Caco-2 (cell line): ENCODE data around the gene DMAC2. TPM values are rescaled to one million over a fixed set of nuclear protein-coding genes. Genes with fewer than 3 reads are reported as not detected.

Source experiments
- BruUV-seq: library from RNA; stranded (reverse); fragments of 400-500 nt; replicated peaks from 2 replicates; lab custom pipeline; 2021; lab: Mats Ljungman, UMichigan
- CTCF ChIA-PET: fragments of 300-600 bp; sonication (Branson Sonifier 250); formaldehyde crosslinking; loops from one replicate; lab custom pipeline; 2022; ENCODE audit warnings: antibody characterized with exemption; lab: Charles Lee
- POLR2A ChIA-PET: fragments of 300-600 bp; sonication (Branson Sonifier 250); formaldehyde crosslinking; loops from one replicate; lab custom pipeline; 2022; ENCODE audit warnings: antibody characterized with exemption; lab: Charles Lee
- DNase-seq, 2 experiments: peaks; one replicate each; pipeline versions ENCODE4 v3.0.0 to v3.0.0-alpha.2; 2020 to 2022
- H3K27me3 ChIP-seq: replicated peaks from 2 replicates; pipeline ENCODE4 v1.6.0; 2011; ENCODE audit warnings: low read length; ENCODE audit not compliant: control insufficient read depth, insufficient read depth
- H3K36me3 ChIP-seq: 2 replicates; pipeline ENCODE4 v1.5.1; 2011; ENCODE audit warnings: low read length; ENCODE audit not compliant: control insufficient read depth, insufficient read depth
- H3K4me1 ChIP-seq: fragments of 250-450 bp; sonication (Bioruptor Pico); 2 replicates; pipeline ENCODE4 v1.5.1; 2020; ENCODE audit warnings: mild to moderate bottlenecking
- H3K4me3 ChIP-seq: 2 replicates; pipeline ENCODE4 v1.5.1; 2011; ENCODE audit warnings: low read depth, mild to moderate bottlenecking, control low read depth, low read length
- H3K9me3 ChIP-seq: fragments of 250-450 bp; sonication (Bioruptor Pico); 2 replicates; pipeline ENCODE4 v1.5.1; 2020; ENCODE audit warnings: mild to moderate bottlenecking, moderate library complexity
- H3K27ac Mint-ChIP-seq: one replicate; pipeline ENCODE4 v1.8.0; 2022; ENCODE audit warnings: mixed read lengths; ENCODE audit not compliant: unreplicated experiment
- H3K27me3 Mint-ChIP-seq: one replicate; pipeline ENCODE4 v1.8.0; 2022; ENCODE audit warnings: mixed read lengths; ENCODE audit not compliant: insufficient read depth, unreplicated experiment
- H3K36me3 Mint-ChIP-seq: one replicate; pipeline ENCODE4 v1.8.0; 2022; ENCODE audit warnings: mild to moderate bottlenecking, mixed read lengths; ENCODE audit not compliant: insufficient read depth, unreplicated experiment
- H3K4me1 Mint-ChIP-seq: one replicate; pipeline ENCODE4 v1.8.0; 2022; ENCODE audit warnings: low read depth, mixed read lengths; ENCODE audit not compliant: unreplicated experiment
- H3K4me3 Mint-ChIP-seq: one replicate; pipeline ENCODE4 v1.8.0; 2022; ENCODE audit warnings: mild to moderate bottlenecking, moderate library complexity, mixed read lengths; ENCODE audit not compliant: unreplicated experiment
- H3K9me3 Mint-ChIP-seq: one replicate; pipeline ENCODE4 v1.8.0; 2022; ENCODE audit warnings: mixed read lengths; ENCODE audit not compliant: unreplicated experiment
- CTCF ChIP-seq, 2 experiments: fragments of 200-600 bp in 1 of 2; IDR thresholded peaks; 1 replicate in 1 of 2; 2 replicates in 1 of 2; pipeline versions ENCODE4 v1.5.1 to v1.8.0; 2011 to 2022; ENCODE audit warnings: antibody characterized with exemption in 1 of 2, control low read depth in 1 of 2, inconsistent platforms in 1 of 2, low read depth in 1 of 2, low read length in 1 of 2, mild to moderate bottlenecking in 1 of 2, moderate library complexity in 1 of 2; ENCODE audit not compliant: insufficient read depth in 1 of 2, severe bottlenecking in 1 of 2, unreplicated experiment in 1 of 2
- intact Hi-C: fragments of 100-400 bp; cut with micrococcal nuclease; formaldehyde crosslinking; loops from one replicate; pipeline ENCODE4 v1.10.0; 2022; ENCODE audit not compliant: unreplicated experiment
- total RNA-seq: library from RNA; stranded (reverse); gene quantifications from 2 replicates; pipeline ENCODE4 v1.2.3, GENCODE V29; 2022

The DMAC2 gene
- total RNA-seq, 1 experiment from 2014 or later: 75.9 TPM

GRCh38 chr19:41480336-41480735 lies 40.6 kb upstream of the DMAC2 start:
- CTCF ChIA-PET: no interaction called here
- H3K36me3 Mint-ChIP-seq: no peaks in the 10 kb centered on the region
- H3K4me1 ChIP-seq: no peaks in the 10 kb centered on the region
- H3K27me3 ChIP-seq: no peaks in the 10 kb centered on the region
- no peak for TF ChIP-seq CTCF (IDR thresholded peaks at IDR 0.05; ENCODE audit: insufficient read depth in 1 of 2, low read depth in 1 of 2, low read length in 1 of 2, severe bottlenecking in 1 of 2, unreplicated experiment in 1 of 2)
- intact Hi-C loops: no loop called here
- no peak overlapping the region for H3K4me3 Mint-ChIP-seq
- no peaks in the 10 kb centered on the region for H3K9me3 Mint-ChIP-seq
- no peaks in the 10 kb centered on the region for H3K36me3 ChIP-seq
- POLR2A ChIA-PET: no interaction called here
- H3K4me3 ChIP-seq: no peak overlapping the region
- DNase-seq: no peak
- no TSS peak for BruUV-seq
- no peak overlapping the region for H3K27ac Mint-ChIP-seq
- H3K9me3 ChIP-seq: no peaks in the 10 kb centered on the region
- H3K4me1 Mint-ChIP-seq: no peaks in the 10 kb centered on the region
- H3K27me3 Mint-ChIP-seq: peaks cover 33% of the 10 kb centered on the region

GRCh38 chr19:41479757-41480191 lies 40.1 kb upstream of the DMAC2 start:
- DNase-seq: no peak
- H3K27me3 Mint-ChIP-seq: peaks cover 29% of the 10 kb centered on the region
- no peaks in the 10 kb centered on the region for H3K9me3 ChIP-seq
- TF ChIP-seq CTCF (IDR thresholded peaks at IDR 0.05; ENCODE audit: insufficient read depth in 1 of 2, low read depth in 1 of 2, low read length in 1 of 2, severe bottlenecking in 1 of 2, unreplicated experiment in 1 of 2): no peak
- no peaks in the 10 kb centered on the region for H3K4me1 ChIP-seq
- H3K36me3 Mint-ChIP-seq: no peaks in the 10 kb centered on the region
- H3K4me3 ChIP-seq: no peak overlapping the region
- no peaks in the 10 kb centered on the region for H3K9me3 Mint-ChIP-seq
- intact Hi-C loops: no loop called here
- no peak overlapping the region for H3K4me3 Mint-ChIP-seq
- BruUV-seq: no TSS peak
- H3K36me3 ChIP-seq: no peaks in the 10 kb centered on the region
- no peaks in the 10 kb centered on the region for H3K4me1 Mint-ChIP-seq
- CTCF ChIA-PET: no interaction called here
- H3K27ac Mint-ChIP-seq: no peak overlapping the region
- H3K27me3 ChIP-seq: no peaks in the 10 kb centered on the region
- POLR2A ChIA-PET: no interaction called here

- Histone ChIP-seq H3K4me3 (no peak overlapping the region), H3K9me3 (no peaks in the 10 kb centered on the region), H3K4me1 (no peaks in the 10 kb centered on the region), H3K36me3 (no peaks in the 10 kb centered on the region), H3K27me3 (no peaks in the 10 kb centered on the region)
- no peaks in the 10 kb centered on the region for H3K36me3 Mint-ChIP-seq
- no TSS peak for BruUV-seq
- no peak for TF ChIP-seq CTCF (IDR thresholded peaks at IDR 0.05; ENCODE audit: insufficient read depth in 1 of 2, low read depth in 1 of 2, low read length in 1 of 2, severe bottlenecking in 1 of 2, unreplicated experiment in 1 of 2)
- ChIA-PET CTCF (no interaction called here), POLR2A (interaction anchor here (0.7 kb wide), 1 partner anchor 55 kb away, joined by 3 read pairs; no protein-coding TSS in a partner anchor)
- intact Hi-C loops: no loop called here
- no peak for DNase-seq
- no peaks in the 10 kb centered on the region for H3K4me1 Mint-ChIP-seq
- no peak overlapping the region for H3K27ac Mint-ChIP-seq
- peaks cover 25% of the 10 kb centered on the region for H3K27me3 Mint-ChIP-seq
- no peak overlapping the region for H3K4me3 Mint-ChIP-seq
- H3K9me3 Mint-ChIP-seq: no peaks in the 10 kb centered on the region
These were observed 39.4 kb upstream of the DMAC2 start for GRCh38 chr19:41478875-41479756.
